ENCODE measurements around the gene FMN1. TPM values are rescaled to one million over a fixed set of nuclear protein-coding genes. Genes with fewer than 3 reads are reported as not detected.

FMN1 gene
- total and polyA plus RNA-seq, 2 of the 8 experiments (the other 6 are each of a cell fraction or from before 2014, with no cell fraction given) = 0.27 to 3.7 TPM

- Histone ChIP-seq H3K4me2 (ENCODE audit: insufficient read depth in 1 of 2, low read depth in 2 of 2, low read length in 2 of 2) (no peak overlapping the region), H3K56ac (replicated peaks; ENCODE audit: insufficient read length, low read depth, low read length) (no peak overlapping the region), H2BK20ac (ENCODE audit: low read length) (no peak overlapping the region), H2BK12ac (ENCODE audit: low read depth, low read length) (no peak overlapping the region), H3K18ac (ENCODE audit: extremely low read depth, low read length) (no peak overlapping the region), H3K36me3 (ENCODE audit: control insufficient read depth in 2 of 4, insufficient read depth in 4 of 4, low read length in 3 of 4) (no peaks in the 10 kb centered on the region), H3K79me2 (ENCODE audit: control insufficient read depth in 1 of 2, insufficient read depth in 2 of 2, low read length in 2 of 2) (no peaks in the 10 kb centered on the region), H3K4ac (replicated peaks; ENCODE audit: insufficient read length, low read depth, low read length) (no peak overlapping the region), H2BK15ac (ENCODE audit: low read length) (no peak overlapping the region), H4K8ac (ENCODE audit: extremely low read depth, insufficient read depth, low read length) (no peak overlapping the region), H2AFZ (ENCODE audit: low read length) (no peak overlapping the region), H3K23ac (ENCODE audit: insufficient read length) (no peak overlapping the region), H2AK5ac (ENCODE audit: low read depth, low read length) (no peak overlapping the region), H4K20me1 (replicated peaks in 1 of 2; ENCODE audit: control insufficient read depth in 1 of 2, insufficient read depth in 2 of 2, low read length in 2 of 2) (no peaks in the 10 kb centered on the region), H3K4me3 (ENCODE audit: extremely low read depth in 1 of 4, insufficient read depth in 2 of 4, low read depth in 3 of 4, low read length in 4 of 4) (no peak overlapping the region), H3K23me2 (ENCODE audit: low read depth, low read length) (no peaks in the 10 kb centered on the region), H3K27me3 (replicated peaks in 1 of 4; ENCODE audit: control insufficient read depth in 3 of 4, extremely low read depth in 1 of 4, insufficient read depth in 3 of 4, low read length in 3 of 4) (no peaks in the 10 kb centered on the region), H3K9ac (replicated peaks in 1 of 4; ENCODE audit: extremely low read depth in 1 of 4, low read depth in 3 of 4, low read length in 3 of 4) (no peak overlapping the region), H3K14ac (ENCODE audit: insufficient read length) (no peak overlapping the region), H2BK120ac (replicated peaks; ENCODE audit: low read depth, low read length) (no peak overlapping the region), H4K5ac (ENCODE audit: insufficient read length, low read depth, low read length) (no peak overlapping the region), H3K4me1 (replicated peaks in 1 of 4; ENCODE audit: control insufficient read depth in 3 of 4, insufficient read depth in 4 of 4, low read length in 3 of 4) (peaks cover 2 to 10% (median 6%) of the 10 kb centered on the region in 4 experiments; a peak in 6 of 7 replicates), H4K91ac (replicated peaks; ENCODE audit: insufficient read length, low read length) (no peak overlapping the region), H3K9me3 (ENCODE audit: insufficient read depth in 2 of 2, low read depth in 1 of 2, low read length in 1 of 2) (no peaks in the 10 kb centered on the region), H2BK5ac (ENCODE audit: low read depth, low read length) (no peak overlapping the region), H3K79me1 (ENCODE audit: low read depth, low read length) (no peaks in the 10 kb centered on the region), H3K27ac (ENCODE audit: low read depth, low read length) (no peak overlapping the region)
- CTCF ChIA-PET (ENCODE audit: partially characterized antibody) = interaction anchor here (1.2 to 5.0 kb wide), 2 partner anchors 10 to 16 kb away, joined by 4 to 25 read pairs; no protein-coding TSS in a partner anchor
- POLR2A ChIA-PET (ENCODE audit: partially characterized antibody) = no interaction called here
- TF ChIP-seq CHD2 (IDR thresholded peaks at IDR 0.05; ENCODE audit: low read length) = no peak
- TF ChIP-seq EZH2 (IDR thresholded peaks at IDR 0.05; ENCODE audit: low read depth, low read length, severe bottlenecking) = no peak
- TF ChIP-seq HDAC6 (IDR thresholded peaks at IDR 0.05; ENCODE audit: low read depth, low read length) = no peak
- TF ChIP-seq RFX5 (IDR thresholded peaks at IDR 0.05; ENCODE audit: borderline replicate concordance, low read depth, low read length) = no peak
- no peak for TF ChIP-seq ZNF274 (IDR thresholded peaks at IDR 0.05; ENCODE audit: borderline replicate concordance, extremely low read depth, low read length)
- TF ChIP-seq SIRT6 (IDR thresholded peaks at IDR 0.05; ENCODE audit: low read length) = no peak
- no peak for TF ChIP-seq TEAD4 (IDR thresholded peaks at IDR 0.05; ENCODE audit: low read depth, low read length)
- TF ChIP-seq GABPA (IDR thresholded peaks at IDR 0.05; ENCODE audit: borderline replicate concordance, insufficient read depth, low read length) = no peak
- WGBS, 2 experiments (ENCODE audit: extremely low coverage in 1 of 2, insufficient coverage in 1 of 2, insufficient read length in 1 of 2, insufficient replicate concordance in 2 of 2, low coverage in 1 of 2, low lambda C conversion rate in 2 of 2, missing lambda C conversion rate in 1 of 2) = 89% methylated on average over 2 of the region's 2 CpGs; no CpG with 5 or more reads in 1 of the 2 experiments
- FAIRE-seq = no peak
- DNase-seq (ENCODE audit: low read depth in 1 of 2, low spot score in 2 of 2) = no peak
These were observed 334.5 kb downstream of the FMN1 start for GRCh38 chr15:32859996-32860395.
